NCI-H1436 (cell line): ENCODE measurements around the gene TRIM14.

Source experiments
- DNase-seq: peaks from one replicate; lab custom pipeline; 2025; lab: John Stamatoyannopoulos, UW

The TRIM14 gene, protein sequence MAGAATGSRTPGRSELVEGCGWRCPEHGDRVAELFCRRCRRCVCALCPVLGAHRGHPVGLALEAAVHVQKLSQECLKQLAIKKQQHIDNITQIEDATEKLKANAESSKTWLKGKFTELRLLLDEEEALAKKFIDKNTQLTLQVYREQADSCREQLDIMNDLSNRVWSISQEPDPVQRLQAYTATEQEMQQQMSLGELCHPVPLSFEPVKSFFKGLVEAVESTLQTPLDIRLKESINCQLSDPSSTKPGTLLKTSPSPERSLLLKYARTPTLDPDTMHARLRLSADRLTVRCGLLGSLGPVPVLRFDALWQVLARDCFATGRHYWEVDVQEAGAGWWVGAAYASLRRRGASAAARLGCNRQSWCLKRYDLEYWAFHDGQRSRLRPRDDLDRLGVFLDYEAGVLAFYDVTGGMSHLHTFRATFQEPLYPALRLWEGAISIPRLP

DNA sequence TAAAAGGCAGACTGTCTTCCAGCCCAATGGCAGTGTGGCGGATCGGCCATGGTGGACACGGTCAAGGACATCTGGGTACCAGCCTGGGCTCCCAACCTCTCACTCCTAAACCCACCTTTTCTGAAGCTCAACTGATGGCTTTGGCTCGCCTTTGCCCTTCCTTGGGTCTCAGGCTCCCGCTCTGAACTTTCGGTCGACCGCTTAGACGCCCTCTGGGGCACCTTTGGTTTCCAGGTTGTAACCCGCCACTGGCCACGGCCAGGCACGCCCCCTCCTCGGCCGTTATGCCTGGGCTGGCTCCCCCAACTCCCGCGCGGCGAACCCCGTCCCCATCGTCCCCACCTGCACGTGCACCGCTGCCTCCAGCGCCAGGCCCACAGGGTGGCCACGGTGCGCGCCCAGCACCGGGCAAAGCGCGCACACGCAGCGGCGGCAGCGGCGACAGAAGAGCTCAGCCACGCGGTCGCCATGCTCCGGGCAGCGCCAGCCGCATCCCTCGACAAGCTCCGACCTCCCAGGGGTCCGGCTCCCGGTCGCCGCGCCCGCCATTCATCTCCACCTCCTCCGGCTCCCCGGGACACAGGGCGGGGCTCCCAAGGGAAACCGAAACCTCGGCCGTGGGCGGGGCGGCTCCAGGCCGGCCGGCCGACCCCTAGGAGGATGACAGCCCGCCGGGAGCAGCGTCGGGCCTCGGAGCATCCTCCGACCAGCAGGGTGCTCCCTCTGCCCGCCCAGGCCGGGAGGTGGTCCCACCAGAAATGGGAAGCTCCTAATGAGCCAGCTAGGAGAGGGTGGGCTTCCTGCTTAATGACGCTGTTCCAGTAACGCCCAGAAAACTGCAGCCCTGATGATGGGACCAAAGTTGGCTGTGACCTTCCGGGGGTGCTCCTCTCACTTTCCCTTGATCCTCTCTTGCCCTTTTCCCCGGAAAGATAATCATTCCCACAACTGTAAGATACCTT is at the start of gene TRIM14:
TRIM14 (minus strand) TSS at position 583 of the 962 bp plus-strand sequence; CDS start at position 549, 34 bp downstream.
- no peak for DNase-seq

GRCh38 chr9:98168153-98168780 is 49.2 kb upstream of the TRIM14 start:
- DNase-seq, result no peak

- DNase-seq, result no peak
Measured at GRCh38 chr9:98164912-98165311, 45.9 kb upstream of the TRIM14 start.

DNA sequence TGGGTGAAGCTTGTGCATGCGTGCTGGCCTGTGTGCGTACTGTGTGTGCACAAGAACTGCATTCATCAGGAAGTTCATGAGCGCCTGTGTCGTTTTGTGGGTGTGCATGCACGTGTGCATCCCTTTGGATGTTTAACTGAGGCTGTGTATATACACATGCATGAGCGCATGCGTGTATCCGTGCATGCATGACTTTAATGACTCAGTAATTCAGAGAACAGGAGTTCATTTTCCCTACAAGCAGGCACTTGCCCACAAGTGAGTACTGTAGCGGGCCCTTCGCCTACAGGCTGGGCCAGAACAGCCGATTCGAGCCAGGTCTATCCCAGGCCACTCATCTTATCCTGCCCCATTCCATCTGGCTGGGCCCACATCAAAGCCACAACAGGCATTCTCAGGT is 43.6 kb upstream of the TRIM14 start:
- DNase-seq, result no peak

GRCh38 chr9:98161851-98162250 is 42.8 kb upstream of the TRIM14 start:
- DNase-seq, result no peak

- DNase-seq, result no peak
Measured at GRCh38 chr9:98159790-98160189, 40.8 kb upstream of the TRIM14 start.

DNA sequence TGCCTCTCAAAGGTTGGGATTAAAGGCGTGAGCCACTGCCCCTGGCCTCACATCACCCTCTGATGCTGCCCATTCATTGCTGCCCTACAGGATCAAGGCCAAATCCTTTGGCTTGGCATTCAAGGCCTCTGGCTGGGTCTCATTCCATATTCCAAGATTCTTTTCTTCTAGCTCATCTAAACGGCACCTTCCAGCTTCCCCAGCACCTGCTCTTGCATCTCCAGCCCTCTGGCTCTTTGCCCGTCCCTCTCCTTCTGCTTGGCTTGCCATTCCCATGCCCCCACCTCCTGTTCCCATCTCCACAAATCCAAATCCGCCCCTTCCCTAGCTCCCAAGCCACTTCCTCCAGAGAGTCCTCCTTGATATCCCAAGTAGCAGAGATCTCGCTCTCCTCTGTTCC is 40.3 kb upstream of the TRIM14 start:
- no peak for DNase-seq

DNA sequence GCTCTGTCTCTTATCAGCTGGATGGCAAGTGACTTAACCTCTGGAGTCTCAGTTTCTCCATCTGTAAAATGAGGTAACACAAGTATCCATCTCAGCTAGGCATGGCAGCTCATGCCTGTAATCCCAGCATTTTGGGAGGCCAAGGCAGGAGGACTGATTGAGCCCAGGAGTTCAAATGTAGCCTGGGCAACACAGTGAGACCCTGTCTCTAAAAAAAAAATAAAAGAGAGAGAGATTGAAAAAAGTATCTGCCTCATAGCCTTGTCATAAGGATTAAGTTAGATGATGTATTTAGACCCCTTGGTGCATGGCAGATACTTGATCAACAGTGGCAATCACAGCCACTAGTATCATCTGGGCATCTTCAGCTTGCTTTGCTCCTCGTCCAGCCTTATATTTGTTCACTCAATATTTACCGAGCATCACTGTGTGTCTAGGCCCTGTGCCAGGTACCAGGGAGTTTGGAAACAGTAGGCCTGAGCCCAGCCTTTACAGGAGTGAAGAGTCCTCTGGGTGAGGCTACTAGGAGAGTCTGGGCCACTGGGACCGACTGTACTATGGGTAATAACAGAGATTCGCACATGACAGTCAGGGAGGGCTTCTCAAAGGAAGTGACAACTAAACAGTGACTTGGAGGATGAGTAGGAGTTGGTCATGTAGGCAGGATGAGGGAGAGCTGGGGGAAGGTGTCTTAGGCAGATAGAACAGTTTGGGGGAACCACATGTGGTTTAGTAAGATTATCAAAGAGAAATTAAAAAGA is 39.2 kb upstream of the TRIM14 start:
- no peak for DNase-seq

GRCh38 chr9:98157372-98157771 is 38.4 kb upstream of the TRIM14 start:
- no peak for DNase-seq

DNA sequence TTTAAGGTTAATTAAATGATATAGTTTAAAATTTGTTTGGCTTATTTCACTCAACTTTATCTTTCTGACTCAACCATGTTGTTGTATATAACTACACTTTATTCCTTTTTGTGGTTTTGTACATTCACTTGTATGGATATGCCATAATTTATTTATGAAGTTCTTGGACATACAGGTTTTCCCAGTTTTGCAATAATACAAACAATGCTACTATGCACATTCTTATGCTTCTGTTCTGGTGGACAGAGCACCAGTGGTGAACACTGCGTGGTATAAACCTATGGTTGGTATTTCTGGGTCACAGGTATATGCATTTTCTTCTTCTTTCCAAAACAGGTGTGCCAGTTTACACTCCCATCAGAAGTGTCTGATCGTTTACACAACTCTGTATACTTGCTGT is 35.7 kb upstream of the TRIM14 start:
- DNase-seq, result no peak

GRCh38 chr9:98152526-98152925 is 33.5 kb upstream of the TRIM14 start:
- no peak for DNase-seq

GRCh38 chr9:98150721-98151120 is 31.7 kb upstream of the TRIM14 start:
- no peak for DNase-seq

- no peak for DNase-seq
Measured at GRCh38 chr9:98150164-98150563, 31.1 kb upstream of the TRIM14 start.

- DNase-seq, result no peak
Measured at GRCh38 chr9:98149422-98149821, 30.4 kb upstream of the TRIM14 start.

GRCh38 chr9:98148486-98148885 is 29.5 kb upstream of the TRIM14 start:
- DNase-seq, result no peak

- no peak for DNase-seq
Measured at GRCh38 chr9:98147582-98147981, 28.6 kb upstream of the TRIM14 start.

- DNase-seq, result peak; percentile 41
Measured at GRCh38 chr9:98146101-98146991, 27.3 kb upstream of the TRIM14 start.

GRCh38 chr9:98144631-98145030 is 25.6 kb upstream of the TRIM14 start:
- no peak for DNase-seq

DNA sequence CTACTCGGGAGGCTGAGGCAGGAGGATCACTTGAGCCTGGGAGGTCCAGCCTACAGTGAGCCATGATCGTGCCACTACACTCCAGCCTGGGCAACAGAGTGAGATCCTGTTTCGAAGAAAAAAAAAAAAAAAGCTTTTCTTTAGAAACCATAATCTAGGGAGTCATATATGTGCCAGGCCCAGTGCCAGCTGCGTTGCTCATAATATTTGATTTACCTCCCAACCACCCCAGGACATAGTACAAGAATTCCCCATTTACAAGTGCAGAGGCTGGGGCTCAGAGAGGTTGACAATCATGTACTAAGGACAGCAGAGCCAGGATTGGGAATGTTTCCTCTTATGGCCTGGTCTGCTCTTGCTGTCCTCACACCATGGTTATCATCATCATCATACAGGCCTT is 25.1 kb upstream of the TRIM14 start:
- no peak for DNase-seq

DNA sequence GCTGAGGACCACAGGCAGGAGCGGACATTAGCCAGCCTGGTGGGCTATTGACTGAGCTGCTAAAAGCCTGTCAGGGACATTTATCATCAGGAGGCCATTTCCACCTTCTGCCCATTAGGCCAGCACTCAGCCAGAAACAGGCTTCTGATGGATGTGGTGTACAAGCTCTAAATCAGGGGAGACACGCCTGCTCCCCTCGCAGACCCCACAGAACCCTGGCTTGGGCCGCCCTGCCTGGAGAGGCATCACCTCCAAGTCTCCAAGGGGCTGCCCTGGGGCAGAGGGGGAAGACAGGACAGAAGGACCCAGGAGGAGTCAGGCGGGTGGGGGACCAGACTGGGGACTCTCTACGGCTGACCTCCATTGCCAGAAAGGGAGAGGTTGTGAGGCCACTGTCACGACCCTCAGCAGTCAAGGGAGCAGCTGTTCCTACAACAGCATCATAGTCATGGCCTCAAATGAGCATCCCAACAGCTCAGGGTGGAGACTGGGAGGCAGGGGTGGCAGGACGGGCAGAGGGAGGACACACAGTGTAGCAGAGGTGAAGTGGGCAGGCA is 24.0 kb upstream of the TRIM14 start:
- no peak for DNase-seq
